Measurements from ENCODE around the gene SLMAP. TPM values are rescaled to one million over a fixed set of nuclear protein-coding genes. Genes with fewer than 3 reads are reported as not detected.
A peak's percentile ranks its signal among the peaks of the same experiment; 100 is the strongest.

SLMAP gene
- polyA plus RNA-seq, 2 of the 4 experiments (the other 2 are of a cell fraction): 15.2 to 33.1 TPM

GRCh38 chr3:57706462-57706861, 49.6 kb upstream of the SLMAP start:
- peak overlapping the region; percentile 64 for H3K4me2 ChIP-seq
- no peak overlapping the region for H3K4me3 ChIP-seq
- H3K27ac ChIP-seq: peak overlapping the region; percentile 54 to 74; a peak in 5 of 6 replicates
- TF ChIP-seq ZFP36 (IDR thresholded peaks at IDR 0.05; ENCODE audit: borderline replicate concordance, partially characterized antibody) (no peak), CEBPB (IDR thresholded peaks at IDR 0.05) (no peak), FOSB (CRISPR knock-in tag; IDR thresholded peaks at IDR 0.05) (no peak), MAX (IDR thresholded peaks at IDR 0.05) (no peak), RARB (CRISPR knock-in tag; IDR thresholded peaks at IDR 0.05) (no peak), CHD2 (IDR thresholded peaks at IDR 0.05; ENCODE audit: low read length, partially characterized antibody) (no peak), KDM1A (IDR thresholded peaks at IDR 0.05; ENCODE audit: low read depth) (no peak), JUN (IDR thresholded peaks at IDR 0.05) (0 out of 5 replicates have a peak, but pooled peaks of 1 of the 2 experiments have one; percentile 17), CHD4 (IDR thresholded peaks at IDR 0.05; ENCODE audit: borderline replicate concordance) (no peak), ATOH8 (CRISPR knock-in tag; IDR thresholded peaks at IDR 0.05; ENCODE audit: low read depth) (no peak), ZC3H11A (IDR thresholded peaks at IDR 0.05) (no peak), FOSL2 (IDR thresholded peaks at IDR 0.05) (peak; percentile 34; the same call in 1 of the 2 replicates), FOSL2 (CRISPR knock-in tag; IDR thresholded peaks at IDR 0.05) (peak; percentile 71), JUNB (IDR thresholded peaks at IDR 0.05) (peak; percentile 58)
- 19% methylated on average over 3 of the region's 3 CpGs for WGBS (ENCODE audit: missing lambda C conversion rate)
- ATAC-seq (peak; percentile 78 to 84), DNase-seq (ENCODE audit: low read depth in 1 of 2, low spot score in 1 of 2) (peak in 1 of 2 experiments; percentile 72), FAIRE-seq (no peak)
- CTCF ChIA-PET: no interaction called here
- POLR2A ChIA-PET: interaction anchor here (1.4 kb wide), 1 partner anchor 14 kb away, joined by 7 read pairs; the partner anchor contains the start of gene DENND6A
- H3K4me1 ChIP-seq: peaks cover 26% of the 10 kb centered on the region
- H3K9me3 ChIP-seq: no peaks in the 10 kb centered on the region

- H3K4me1 ChIP-seq: peaks cover 26% of the 10 kb centered on the region
- H3K27ac ChIP-seq: peak overlapping the region in 1 of 2 experiments; percentile 49; a peak in 1 of 6 replicates
- TF ChIP-seq RNF2 (IDR thresholded peaks at IDR 0.05; ENCODE audit: borderline replicate concordance, low read depth) (no peak), ZC3H11A (IDR thresholded peaks at IDR 0.05) (no peak), ZFP36 (IDR thresholded peaks at IDR 0.05; ENCODE audit: borderline replicate concordance, partially characterized antibody) (no peak), JUNB (IDR thresholded peaks at IDR 0.05) (no peak), RFX5 (IDR thresholded peaks at IDR 0.05) (no peak), RARB (CRISPR knock-in tag; IDR thresholded peaks at IDR 0.05) (no peak), ZSCAN20 (CRISPR knock-in tag; IDR thresholded peaks at IDR 0.05) (no peak), NR3C1 (IDR thresholded peaks at IDR 0.05) (no peak), EHMT2 (IDR thresholded peaks at IDR 0.05; ENCODE audit: low read depth) (no peak)
- no peak overlapping the region for H3K4me3 ChIP-seq
- ATAC-seq (no peak), FAIRE-seq (no peak), DNase-seq (ENCODE audit: low read depth in 1 of 2, low spot score in 1 of 2) (no peak)
- ChIA-PET POLR2A (no interaction called here), CTCF (no interaction called here)
- H3K4me2 ChIP-seq: peak overlapping the region; percentile 9; the same call in 1 of the 3 replicates
- WGBS (ENCODE audit: missing lambda C conversion rate): 74% methylated on average over 2 of the region's 2 CpGs
- H3K9me3 ChIP-seq: no peaks in the 10 kb centered on the region
Measured at GRCh38 chr3:57709031-57709430, 47.1 kb upstream of the SLMAP start.

- Histone ChIP-seq H3K27ac (peak overlapping the region in 1 of 2 experiments; percentile 49; a peak in 1 of 6 replicates), H3K4me1 (peaks cover 26% of the 10 kb centered on the region), H3K9me3 (no peaks in the 10 kb centered on the region), H3K4me2 (peak overlapping the region; percentile 9; the same call in 1 of the 3 replicates), H3K4me3 (no peak overlapping the region)
- ChIA-PET CTCF (no interaction called here), POLR2A (no interaction called here)
- DNase-seq (ENCODE audit: low read depth in 1 of 2, low spot score in 1 of 2): no peak
- ATAC-seq: no peak
- TF ChIP-seq ZNF302 (CRISPR knock-in tag; IDR thresholded peaks at IDR 0.05) (no peak), REST (IDR thresholded peaks at IDR 0.05) (no peak), ESRRA (IDR thresholded peaks at IDR 0.05; ENCODE audit: borderline replicate concordance, low read length) (no peak), BHLHE40 (IDR thresholded peaks at IDR 0.05; ENCODE audit: low read depth, low read length) (no peak), USF2 (IDR thresholded peaks at IDR 0.05) (no peak), EHF (CRISPR knock-in tag; IDR thresholded peaks at IDR 0.05) (no peak), JUN (IDR thresholded peaks at IDR 0.05) (no peak)
- 5% methylated on average over 2 of the region's 2 CpGs for WGBS (ENCODE audit: missing lambda C conversion rate)
- no peak for FAIRE-seq
Measured at GRCh38 chr3:57709559-57709958, 46.5 kb upstream of the SLMAP start.
